PC-3 (cell line): Measurements from ENCODE around the gene ANKRD11. TPM values are rescaled to one million over a fixed set of nuclear protein-coding genes. Genes with fewer than 3 reads are reported as not detected.

Source experiments
- ATAC-seq: fragments of 200-7000 bp; cut with Tn5 transposase; 2 replicates; pipeline ENCODE4 v1.9.1; 2020; ENCODE audit warnings: mild to moderate bottlenecking, moderate library complexity
- BruUV-seq: library from RNA; stranded (reverse); fragments of 400-500 nt; replicated peaks from 2 replicates; lab custom pipeline; 2021; lab: Mats Ljungman, UMichigan
- CTCF ChIA-PET: fragments of 300-600 bp; sonication (Branson Sonifier 250); formaldehyde crosslinking; loops from one replicate; lab custom pipeline; 2022; ENCODE audit warnings: antibody characterized with exemption; lab: Charles Lee
- POLR2A ChIA-PET: fragments of 300-600 bp; sonication (Branson Sonifier 250); formaldehyde crosslinking; loops from one replicate; lab custom pipeline; 2022; ENCODE audit warnings: antibody characterized with exemption; ENCODE audit not compliant: unreplicated experiment; lab: Charles Lee
- DNase-seq: peaks from one replicate; pipeline ENCODE4 v3.0.0-alpha.2; 2015
- H2AFZ ChIP-seq: fragments of 300-600 bp; sonication (generic); 2 replicates; pipeline ENCODE4 v1.6.0; 2016; ENCODE audit warnings: antibody characterized with exemption, low read length
- H3F3A ChIP-seq: fragments of 300-600 bp; sonication (generic); one replicate; pipeline ENCODE4 v1.6.0; 2017; ENCODE audit warnings: antibody characterized with exemption, low read length, control low read depth, mild to moderate bottlenecking; ENCODE audit not compliant: unreplicated experiment
- H3K27ac ChIP-seq: fragments of 300-600 bp; sonication (generic); 2 replicates; pipeline ENCODE4 v1.5.1; 2016; ENCODE audit warnings: mild to moderate bottlenecking, low read length
- H3K27me3 ChIP-seq: fragments of 300-600 bp; sonication (generic); 2 replicates; pipeline ENCODE4 v1.6.1; 2016; ENCODE audit warnings: low read length, mixed read lengths
- H3K36me3 ChIP-seq: fragments of 300-600 bp; sonication (generic); 2 replicates; pipeline ENCODE4 v1.6.1; 2016; ENCODE audit warnings: low read depth, mixed run types, low read length, mixed read lengths
- H3K4me1 ChIP-seq: fragments of 300-600 bp; sonication (generic); 2 replicates; pipeline ENCODE4 v1.5.1; 2016; ENCODE audit warnings: low read length; ENCODE audit not compliant: insufficient read depth
- H3K4me2 ChIP-seq: fragments of 300-600 bp; sonication (generic); 2 replicates; pipeline ENCODE4 v1.6.0; 2016; ENCODE audit warnings: low read length
- H3K4me3 ChIP-seq: fragments of 300-600 bp; sonication (generic); 2 replicates; pipeline ENCODE4 v1.5.1; 2016; ENCODE audit warnings: mild to moderate bottlenecking, low read length, mixed read lengths
- H3K79me2 ChIP-seq: fragments of 300-600 bp; sonication (generic); 2 replicates; pipeline ENCODE4 v1.6.1; 2017; ENCODE audit warnings: low read length, mixed read lengths
- H3K9ac ChIP-seq: fragments of 300-600 bp; sonication (generic); 2 replicates; pipeline ENCODE4 v1.6.0; 2016; ENCODE audit warnings: mild to moderate bottlenecking, low read length
- H3K9me2 ChIP-seq: fragments of 300-600 bp; sonication (generic); replicated peaks from 2 replicates; pipeline ENCODE4 v1.6.1; 2016; ENCODE audit warnings: mixed run types, low read length, mixed read lengths
- H3K9me3 ChIP-seq: fragments of 300-600 bp; sonication (generic); 2 replicates; pipeline ENCODE4 v1.6.1; 2016; ENCODE audit warnings: low read length, mixed read lengths
- H4K20me1 ChIP-seq: fragments of 300-600 bp; sonication (generic); 2 replicates; pipeline ENCODE4 v1.6.1; 2016; ENCODE audit warnings: low read length, mixed read lengths
- EZH2 ChIP-seq: fragments of 300-600 bp; sonication (generic); IDR thresholded peaks from one replicate; pipeline ENCODE4 v1.6.1; 2017; ENCODE audit warnings: antibody characterized with exemption, mild to moderate bottlenecking, low read length; ENCODE audit not compliant: unreplicated experiment
- EZH2phosphoT487 ChIP-seq: fragments of 300-600 bp; sonication (generic); IDR thresholded peaks from 2 replicates; pipeline ENCODE4 v1.6.1; 2018; ENCODE audit warnings: mild to moderate bottlenecking, antibody characterized with exemption, low read length, borderline replicate concordance
- intact Hi-C: fragments of 100-400 bp; cut with micrococcal nuclease; formaldehyde crosslinking; loops from 2 replicates; pipeline ENCODE4 v1.9.0; 2023
- total RNA-seq: library from RNA; depleted of rRNA; stranded (reverse); fragments of >200 nt; gene quantifications from 2 replicates; pipeline ENCODE4 v1.2.3, GENCODE V29; 2014
- TF ChIP-seq, protein P1 (sequence below): fragments of 300-600 bp; sonication (generic); conservative IDR thresholded peaks from 2 replicates; pipeline ENCODE4 v1.5.1; 2017; ENCODE audit warnings: antibody characterized with exemption, low read depth, mild to moderate bottlenecking, low read length

ANKRD11 gene
- total RNA-seq, 1 experiment from 2014 or later = 65.0 TPM

- no peak overlapping the region for H3K4me3 ChIP-seq
- CTCF ChIA-PET = interaction anchor here (0.6 to 1.0 kb wide), 2 partner anchors 42 to 76 kb away, joined by 3 to 4 read pairs; no protein-coding TSS in a partner anchor
- H3K36me3 ChIP-seq = peaks cover 16% of the 10 kb centered on the region; the same call in 1 of the 2 replicates
- H4K20me1 ChIP-seq = no peaks in the 10 kb centered on the region
- no peak overlapping the region for H3K4me2 ChIP-seq
- no peaks in the 10 kb centered on the region for H3K9me2 ChIP-seq
- DNase-seq (no peak), ATAC-seq (no peak)
- H2AFZ ChIP-seq = no peak overlapping the region
- no TSS peak for BruUV-seq
- no peaks in the 10 kb centered on the region for H3K79me2 ChIP-seq
- intact Hi-C loops = no loop called here
- H3K9me3 ChIP-seq = no peaks in the 10 kb centered on the region
- H3K27ac ChIP-seq = no peak overlapping the region
- no peaks in the 10 kb centered on the region for H3K27me3 ChIP-seq
- H3K9ac ChIP-seq = no peak overlapping the region
- POLR2A ChIA-PET = no interaction called here
- H3F3A ChIP-seq = no peaks in the 10 kb centered on the region
- H3K4me1 ChIP-seq = no peaks in the 10 kb centered on the region
- TF ChIP-seq, protein P1, sequence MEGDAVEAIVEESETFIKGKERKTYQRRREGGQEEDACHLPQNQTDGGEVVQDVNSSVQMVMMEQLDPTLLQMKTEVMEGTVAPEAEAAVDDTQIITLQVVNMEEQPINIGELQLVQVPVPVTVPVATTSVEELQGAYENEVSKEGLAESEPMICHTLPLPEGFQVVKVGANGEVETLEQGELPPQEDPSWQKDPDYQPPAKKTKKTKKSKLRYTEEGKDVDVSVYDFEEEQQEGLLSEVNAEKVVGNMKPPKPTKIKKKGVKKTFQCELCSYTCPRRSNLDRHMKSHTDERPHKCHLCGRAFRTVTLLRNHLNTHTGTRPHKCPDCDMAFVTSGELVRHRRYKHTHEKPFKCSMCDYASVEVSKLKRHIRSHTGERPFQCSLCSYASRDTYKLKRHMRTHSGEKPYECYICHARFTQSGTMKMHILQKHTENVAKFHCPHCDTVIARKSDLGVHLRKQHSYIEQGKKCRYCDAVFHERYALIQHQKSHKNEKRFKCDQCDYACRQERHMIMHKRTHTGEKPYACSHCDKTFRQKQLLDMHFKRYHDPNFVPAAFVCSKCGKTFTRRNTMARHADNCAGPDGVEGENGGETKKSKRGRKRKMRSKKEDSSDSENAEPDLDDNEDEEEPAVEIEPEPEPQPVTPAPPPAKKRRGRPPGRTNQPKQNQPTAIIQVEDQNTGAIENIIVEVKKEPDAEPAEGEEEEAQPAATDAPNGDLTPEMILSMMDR = no peak
- no peak for TF ChIP-seq EZH2
- no peak for TF ChIP-seq EZH2phosphoT487
Observed at GRCh38 chr16:89288966-89289365, 201.4 kb downstream of the ANKRD11 start.

DNA sequence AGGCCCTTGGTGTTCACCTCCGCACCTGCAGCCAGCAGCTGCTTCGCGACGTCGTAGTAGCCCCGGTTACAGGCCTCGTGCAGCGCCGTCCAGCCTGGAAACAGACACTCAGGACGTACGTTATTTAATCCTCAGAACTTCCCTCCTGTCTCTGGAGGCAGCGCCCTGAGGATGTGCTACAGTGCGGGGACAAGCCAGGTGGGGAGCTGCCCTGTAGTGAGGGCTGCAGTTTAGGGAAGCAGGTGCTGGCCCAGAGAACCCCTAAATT, 201.8 kb downstream of the ANKRD11 start:
- Histone ChIP-seq H3K27me3 (no peaks in the 10 kb centered on the region), H3K4me2 (no peak overlapping the region), H3K36me3 (peaks cover 16% of the 10 kb centered on the region; the same call in 1 of the 2 replicates), H3K4me3 (no peak overlapping the region), H3K4me1 (no peaks in the 10 kb centered on the region), H3K79me2 (no peaks in the 10 kb centered on the region), H3K9me3 (no peaks in the 10 kb centered on the region), H3F3A (no peaks in the 10 kb centered on the region), H3K9me2 (no peaks in the 10 kb centered on the region), H2AFZ (no peak overlapping the region), H3K9ac (no peak overlapping the region), H4K20me1 (no peaks in the 10 kb centered on the region), H3K27ac (no peak overlapping the region)
- CTCF ChIA-PET = interaction anchor here (1.0 kb wide), 1 partner anchor 41 kb away, joined by 4 read pairs; no protein-coding TSS in a partner anchor
- TF ChIP-seq EZH2 (no peak), EZH2phosphoT487 (no peak)
- POLR2A ChIA-PET = no interaction called here
- no peak for ATAC-seq
- no TSS peak for BruUV-seq
- intact Hi-C loops = no loop called here
- no peak for DNase-seq

GRCh38 chr16:89287777-89288576, 202.4 kb downstream of the ANKRD11 start:
- H3K9me2 ChIP-seq = no peaks in the 10 kb centered on the region
- no peak for TF ChIP-seq EZH2
- TF ChIP-seq, protein P1 = no peak
- TF ChIP-seq EZH2phosphoT487 = no peak
- ChIA-PET POLR2A (no interaction called here), CTCF (no interaction called here)
- peaks cover 16% of the 10 kb centered on the region; the same call in 1 of the 2 replicates for H3K36me3 ChIP-seq
- H3F3A ChIP-seq = no peaks in the 10 kb centered on the region
- no peak overlapping the region for H3K27ac ChIP-seq
- H3K9ac ChIP-seq = no peak overlapping the region
- no peak overlapping the region for H2AFZ ChIP-seq
- intact Hi-C loops = no loop called here
- no peaks in the 10 kb centered on the region for H3K4me1 ChIP-seq
- DNase-seq = no peak
- no peak overlapping the region for H3K4me2 ChIP-seq
- H3K4me3 ChIP-seq = no peak overlapping the region
- no peaks in the 10 kb centered on the region for H3K9me3 ChIP-seq
- ATAC-seq = no peak
- BruUV-seq = no TSS peak
- no peaks in the 10 kb centered on the region for H3K27me3 ChIP-seq
- no peaks in the 10 kb centered on the region for H3K79me2 ChIP-seq
- H4K20me1 ChIP-seq = no peaks in the 10 kb centered on the region
